ENCODE measurements around the gene PTTG1IP2. TPM values are rescaled to one million over a fixed set of nuclear protein-coding genes. Genes with fewer than 3 reads are reported as not detected.

The PTTG1IP2 gene
- total and polyA plus RNA-seq, 10 of the 15 experiments (the other 5 are each of a cell fraction or from before 2014, with no cell fraction given): not detected

- no peak for TF ChIP-seq RUNX3 (IDR thresholded peaks at IDR 0.05; ENCODE audit: low read length)
- TF ChIP-seq NR2C1 (IDR thresholded peaks at IDR 0.05): no peak
- no peak for TF ChIP-seq TARDBP (IDR thresholded peaks at IDR 0.05; ENCODE audit: borderline replicate concordance)
- no peak for TF ChIP-seq POLR2A (IDR thresholded peaks at IDR 0.05; ENCODE audit: low read depth, low read length)
- no peak for TF ChIP-seq SPI1 (IDR thresholded peaks at IDR 0.05; ENCODE audit: borderline replicate concordance, insufficient read depth, low read depth, low read length)
- no peak for TF ChIP-seq TBL1XR1 (IDR thresholded peaks at IDR 0.05; ENCODE audit: low read depth, low read length)
- TF ChIP-seq JUNB (IDR thresholded peaks at IDR 0.05): no peak
These were observed 14.0 kb upstream of the PTTG1IP2 start (continued) for GRCh38 chr7:90455163-90456030.

- H4K20me1 ChIP-seq (ENCODE audit: control insufficient read depth, insufficient read depth): no peaks in the 10 kb centered on the region
- H3K9ac ChIP-seq (ENCODE audit: control insufficient read depth, insufficient read depth, low read length): no peak overlapping the region
- ATAC-seq (no peak), DNase-seq (ENCODE audit: low read depth, low spot score) (no peak), FAIRE-seq (no peak)
- no TSS peak for BruUV-seq (replicated peaks)
- H3K79me2 ChIP-seq (ENCODE audit: control insufficient read depth, insufficient read depth, low read length): no peaks in the 10 kb centered on the region
- H2AFZ ChIP-seq (ENCODE audit: control insufficient read depth, low read depth, low read length): no peak overlapping the region
- in situ Hi-C loops (cut with MboI) (loop anchor here (5.0 kb wide), 2 partner anchors 169 to 579 kb away; no protein-coding TSS in a partner anchor), intact Hi-C loops (cut with micrococcal nuclease; ENCODE audit: unreplicated experiment) (loop anchor here (5.0 kb wide), 1 partner anchor 249 kb away; no protein-coding TSS in a partner anchor)
- H3K36me3 ChIP-seq (ENCODE audit: control insufficient read depth in 2 of 2, insufficient read depth in 2 of 2, low read length in 1 of 2): no peaks in the 10 kb centered on the region
- peaks cover 2% of the 10 kb centered on the region; the same call in 2 of the 3 replicates for H3K9me3 ChIP-seq (replicated peaks; ENCODE audit: control insufficient read depth, insufficient read depth, low read length)
- ChIA-PET POLR2A (no interaction called here), SMC1A (ENCODE audit: uncharacterized antibody, unreplicated experiment) (no interaction called here), RAD21 (ENCODE audit: unreplicated experiment) (no interaction called here), CTCF (interaction anchor here (0.6 kb wide), 1 partner anchor 577 kb away, joined by 3 read pairs; no protein-coding TSS in a partner anchor)
- H3K4me1 ChIP-seq (ENCODE audit: control insufficient read depth, insufficient read depth, low read length): no peaks in the 10 kb centered on the region
- TF ChIP-seq YBX1 (IDR thresholded peaks at IDR 0.05) (no peak), ZBTB33 (IDR thresholded peaks at IDR 0.05) (no peak), KAT2A (conservative IDR thresholded peaks at IDR 0.05; ENCODE audit: control insufficient read depth, low read depth, low read length) (no peak), NBN (IDR thresholded peaks at IDR 0.05) (no peak), CEBPZ (IDR thresholded peaks at IDR 0.05; ENCODE audit: low read depth, low read length) (no peak), PAX8 (IDR thresholded peaks at IDR 0.05) (no peak), POLR2AphosphoS2 (IDR thresholded peaks at IDR 0.05; ENCODE audit: low read depth, low read length) (no peak), HSF1 (IDR thresholded peaks at IDR 0.05; ENCODE audit: low read depth, low read length) (no peak), CHD2 (IDR thresholded peaks at IDR 0.05; ENCODE audit: borderline replicate concordance, low read depth, low read length) (no peak)
- H3K4me3 ChIP-seq: no peak overlapping the region
- WGBS (ENCODE audit: insufficient coverage, insufficient replicate concordance, low lambda C conversion rate, missing lambda C conversion rate): 47% methylated on average over 2 of the region's 2 CpGs
- H3K27me3 ChIP-seq (replicated peaks in 1 of 2; ENCODE audit: control insufficient read depth in 2 of 2, insufficient read depth in 2 of 2, low read length in 1 of 2): no peaks in the 10 kb centered on the region
- no peak overlapping the region for H3K27ac ChIP-seq (ENCODE audit: control insufficient read depth, insufficient read depth)
- H3K4me2 ChIP-seq (ENCODE audit: control insufficient read depth, insufficient read depth): no peak overlapping the region
These were observed 11.3 kb upstream of the PTTG1IP2 start for GRCh38 chr7:90458104-90458503.
